Caco-2 (cell line): ENCODE results near the gene SLC36A1. TPM values are rescaled to one million over a fixed set of nuclear protein-coding genes. Genes with fewer than 3 reads are reported as not detected.

Source experiments
- BruUV-seq: library from RNA; stranded (reverse); fragments of 400-500 nt; replicated peaks from 2 replicates; lab custom pipeline; 2021; lab: Mats Ljungman, UMichigan
- CTCF ChIA-PET: fragments of 300-600 bp; sonication (Branson Sonifier 250); formaldehyde crosslinking; loops from one replicate; lab custom pipeline; 2022; ENCODE audit warnings: antibody characterized with exemption; lab: Charles Lee
- POLR2A ChIA-PET: fragments of 300-600 bp; sonication (Branson Sonifier 250); formaldehyde crosslinking; loops from one replicate; lab custom pipeline; 2022; ENCODE audit warnings: antibody characterized with exemption; lab: Charles Lee
- DNase-seq, 2 experiments: peaks; one replicate each; pipeline versions ENCODE4 v3.0.0 to v3.0.0-alpha.2; 2020 to 2022
- H3K27me3 ChIP-seq: replicated peaks from 2 replicates; pipeline ENCODE4 v1.6.0; 2011; ENCODE audit warnings: low read length; ENCODE audit not compliant: control insufficient read depth, insufficient read depth
- H3K36me3 ChIP-seq: 2 replicates; pipeline ENCODE4 v1.5.1; 2011; ENCODE audit warnings: low read length; ENCODE audit not compliant: control insufficient read depth, insufficient read depth
- H3K4me1 ChIP-seq: fragments of 250-450 bp; sonication (Bioruptor Pico); 2 replicates; pipeline ENCODE4 v1.5.1; 2020; ENCODE audit warnings: mild to moderate bottlenecking
- H3K4me3 ChIP-seq: 2 replicates; pipeline ENCODE4 v1.5.1; 2011; ENCODE audit warnings: low read depth, mild to moderate bottlenecking, control low read depth, low read length
- H3K9me3 ChIP-seq: fragments of 250-450 bp; sonication (Bioruptor Pico); 2 replicates; pipeline ENCODE4 v1.5.1; 2020; ENCODE audit warnings: mild to moderate bottlenecking, moderate library complexity
- H3K27ac Mint-ChIP-seq: one replicate; pipeline ENCODE4 v1.8.0; 2022; ENCODE audit warnings: mixed read lengths; ENCODE audit not compliant: unreplicated experiment
- H3K27me3 Mint-ChIP-seq: one replicate; pipeline ENCODE4 v1.8.0; 2022; ENCODE audit warnings: mixed read lengths; ENCODE audit not compliant: insufficient read depth, unreplicated experiment
- H3K36me3 Mint-ChIP-seq: one replicate; pipeline ENCODE4 v1.8.0; 2022; ENCODE audit warnings: mild to moderate bottlenecking, mixed read lengths; ENCODE audit not compliant: insufficient read depth, unreplicated experiment
- H3K4me1 Mint-ChIP-seq: one replicate; pipeline ENCODE4 v1.8.0; 2022; ENCODE audit warnings: low read depth, mixed read lengths; ENCODE audit not compliant: unreplicated experiment
- H3K4me3 Mint-ChIP-seq: one replicate; pipeline ENCODE4 v1.8.0; 2022; ENCODE audit warnings: mild to moderate bottlenecking, moderate library complexity, mixed read lengths; ENCODE audit not compliant: unreplicated experiment
- H3K9me3 Mint-ChIP-seq: one replicate; pipeline ENCODE4 v1.8.0; 2022; ENCODE audit warnings: mixed read lengths; ENCODE audit not compliant: unreplicated experiment
- CTCF ChIP-seq, 2 experiments: fragments of 200-600 bp in 1 of 2; IDR thresholded peaks; 1 replicate in 1 of 2; 2 replicates in 1 of 2; pipeline versions ENCODE4 v1.5.1 to v1.8.0; 2011 to 2022; ENCODE audit warnings: antibody characterized with exemption in 1 of 2, control low read depth in 1 of 2, inconsistent platforms in 1 of 2, low read depth in 1 of 2, low read length in 1 of 2, mild to moderate bottlenecking in 1 of 2, moderate library complexity in 1 of 2; ENCODE audit not compliant: insufficient read depth in 1 of 2, severe bottlenecking in 1 of 2, unreplicated experiment in 1 of 2
- intact Hi-C: fragments of 100-400 bp; cut with micrococcal nuclease; formaldehyde crosslinking; loops from one replicate; pipeline ENCODE4 v1.10.0; 2022; ENCODE audit not compliant: unreplicated experiment
- total RNA-seq: library from RNA; stranded (reverse); gene quantifications from 2 replicates; pipeline ENCODE4 v1.2.3, GENCODE V29; 2022

Gene SLC36A1
- total RNA-seq, 1 experiment from 2014 or later, result 18.2 TPM

GRCh38 chr5:151430731-151431130 lies 16.7 kb upstream of the SLC36A1 start:
- H3K9me3 Mint-ChIP-seq, result peaks cover 10% of the 10 kb centered on the region
- intact Hi-C loops, result no loop called here
- BruUV-seq, result no TSS peak

GRCh38 chr5:151431666-151432065 lies 15.7 kb upstream of the SLC36A1 start:
- intact Hi-C loops, result no loop called here
- Mint-ChIP-seq H3K27me3 (no peaks in the 10 kb centered on the region), H3K4me1 (peaks cover 2% of the 10 kb centered on the region), H3K27ac (no peak overlapping the region), H3K9me3 (peaks cover 10% of the 10 kb centered on the region), H3K4me3 (no peak overlapping the region), H3K36me3 (no peaks in the 10 kb centered on the region)
- Histone ChIP-seq H3K9me3 (no peaks in the 10 kb centered on the region), H3K4me1 (peaks cover 15% of the 10 kb centered on the region), H3K4me3 (no peak overlapping the region), H3K36me3 (no peaks in the 10 kb centered on the region), H3K27me3 (no peaks in the 10 kb centered on the region)
- ChIA-PET POLR2A (no interaction called here), CTCF (interaction anchor here (0.6 to 0.9 kb wide), 2 partner anchors 16 to 47 kb away, joined by 3 read pairs; partner anchors contain the start of gene SLC36A1)
- DNase-seq, result no peak
- no peak for TF ChIP-seq CTCF (IDR thresholded peaks at IDR 0.05; ENCODE audit: insufficient read depth in 1 of 2, low read depth in 1 of 2, low read length in 1 of 2, severe bottlenecking in 1 of 2, unreplicated experiment in 1 of 2)
- no TSS peak for BruUV-seq

More at GRCh38 chr5:151430731-151431130, 16.7 kb upstream of the SLC36A1 start:
- Histone ChIP-seq H3K36me3 (no peaks in the 10 kb centered on the region), H3K4me1 (peaks cover 18% of the 10 kb centered on the region), H3K4me3 (no peak overlapping the region), H3K9me3 (no peaks in the 10 kb centered on the region), H3K27me3 (no peaks in the 10 kb centered on the region)
- ChIA-PET POLR2A (no interaction called here), CTCF (interaction anchor here (0.9 kb wide), 1 partner anchor 17 kb away, joined by 3 read pairs; the partner anchor contains the start of gene SLC36A1)
- peaks cover 11% of the 10 kb centered on the region for H3K4me1 Mint-ChIP-seq
- no peaks in the 10 kb centered on the region for H3K36me3 Mint-ChIP-seq
- no peaks in the 10 kb centered on the region for H3K27me3 Mint-ChIP-seq
- H3K27ac Mint-ChIP-seq, result no peak overlapping the region
- DNase-seq, result no peak
- no peak for TF ChIP-seq CTCF (IDR thresholded peaks at IDR 0.05; ENCODE audit: insufficient read depth in 1 of 2, low read depth in 1 of 2, low read length in 1 of 2, severe bottlenecking in 1 of 2, unreplicated experiment in 1 of 2)
- H3K4me3 Mint-ChIP-seq, result no peak overlapping the region

GRCh38 chr5:151432210-151432609 lies 15.2 kb upstream of the SLC36A1 start:
- Histone ChIP-seq H3K27me3 (no peaks in the 10 kb centered on the region), H3K4me3 (no peak overlapping the region), H3K4me1 (peaks cover 10% of the 10 kb centered on the region), H3K9me3 (no peaks in the 10 kb centered on the region), H3K36me3 (no peaks in the 10 kb centered on the region)
- intact Hi-C loops, result no loop called here
- no peak for TF ChIP-seq CTCF (IDR thresholded peaks at IDR 0.05; ENCODE audit: insufficient read depth in 1 of 2, low read depth in 1 of 2, low read length in 1 of 2, severe bottlenecking in 1 of 2, unreplicated experiment in 1 of 2)
- Mint-ChIP-seq H3K27me3 (no peaks in the 10 kb centered on the region), H3K27ac (no peak overlapping the region), H3K9me3 (peaks cover 10% of the 10 kb centered on the region), H3K4me3 (no peak overlapping the region), H3K4me1 (no peaks in the 10 kb centered on the region), H3K36me3 (no peaks in the 10 kb centered on the region)
- ChIA-PET CTCF (interaction anchor here (0.6 kb wide), 1 partner anchor 48 kb away, joined by 3 read pairs; no protein-coding TSS in a partner anchor), POLR2A (no interaction called here)
- BruUV-seq, result no TSS peak
- no peak for DNase-seq
